ENCODE data around the gene UCP3. TPM values are rescaled to one million over a fixed set of nuclear protein-coding genes. Genes with fewer than 3 reads are reported as not detected.

UCP3 gene
- total RNA-seq, 2 experiments from 2014 or later, result 3.3 to 5.2 TPM

DNA sequence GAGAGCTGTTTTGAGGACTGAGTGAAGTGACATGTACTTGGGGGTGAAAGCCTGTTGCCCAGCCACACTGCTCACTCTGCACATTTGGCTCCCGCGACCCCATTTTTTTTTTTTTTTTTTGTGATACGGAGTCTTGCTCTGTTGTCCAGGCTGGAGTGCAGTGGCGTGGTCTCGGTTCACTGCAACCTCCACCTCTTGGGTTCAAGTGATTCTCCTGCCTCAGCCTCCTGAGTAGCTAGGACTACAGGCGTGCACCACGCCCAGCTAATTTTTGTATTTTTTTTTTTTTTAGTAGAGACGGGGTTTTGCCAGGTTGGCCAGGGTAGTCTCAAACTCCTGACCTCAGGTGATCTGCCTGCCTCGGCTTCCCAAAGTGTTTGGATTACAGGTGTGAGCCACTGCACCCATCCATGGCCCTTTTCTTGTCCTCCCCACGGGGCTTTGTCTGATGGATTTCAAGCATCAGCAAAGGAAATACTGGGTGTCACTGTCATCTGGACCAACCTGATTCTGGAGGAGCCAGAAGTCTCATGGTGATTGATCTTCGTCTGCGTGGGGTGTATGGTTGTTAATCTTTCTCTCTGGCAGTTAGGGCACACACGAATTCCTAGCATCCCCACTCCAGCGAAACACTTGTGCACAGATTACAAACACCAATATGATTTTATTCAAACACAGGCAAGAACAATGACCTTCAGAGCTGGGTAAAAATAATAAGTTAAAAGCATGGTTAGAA, 3.4 kb upstream of the UCP3 start:
- Mint-ChIP-seq H3K4me3 (no peak overlapping the region), H3K9me3 (ENCODE audit: low read depth) (no peaks in the 10 kb centered on the region), H3K27me3 (no peaks in the 10 kb centered on the region), H3K27ac (peak overlapping the region; percentile 82), H3K4me1 (peaks cover 68% of the 10 kb centered on the region), H3K36me3 (peaks cover 24% of the 10 kb centered on the region)
- DNase-seq (no peak), ATAC-seq (no peak)
- CTCF ChIA-PET, result interaction anchor here (0.7 to 1.6 kb wide), 4 partner anchors 9 to 44 kb away, joined by 3 to 5 read pairs (median 4); no protein-coding TSS in a partner anchor

DNA sequence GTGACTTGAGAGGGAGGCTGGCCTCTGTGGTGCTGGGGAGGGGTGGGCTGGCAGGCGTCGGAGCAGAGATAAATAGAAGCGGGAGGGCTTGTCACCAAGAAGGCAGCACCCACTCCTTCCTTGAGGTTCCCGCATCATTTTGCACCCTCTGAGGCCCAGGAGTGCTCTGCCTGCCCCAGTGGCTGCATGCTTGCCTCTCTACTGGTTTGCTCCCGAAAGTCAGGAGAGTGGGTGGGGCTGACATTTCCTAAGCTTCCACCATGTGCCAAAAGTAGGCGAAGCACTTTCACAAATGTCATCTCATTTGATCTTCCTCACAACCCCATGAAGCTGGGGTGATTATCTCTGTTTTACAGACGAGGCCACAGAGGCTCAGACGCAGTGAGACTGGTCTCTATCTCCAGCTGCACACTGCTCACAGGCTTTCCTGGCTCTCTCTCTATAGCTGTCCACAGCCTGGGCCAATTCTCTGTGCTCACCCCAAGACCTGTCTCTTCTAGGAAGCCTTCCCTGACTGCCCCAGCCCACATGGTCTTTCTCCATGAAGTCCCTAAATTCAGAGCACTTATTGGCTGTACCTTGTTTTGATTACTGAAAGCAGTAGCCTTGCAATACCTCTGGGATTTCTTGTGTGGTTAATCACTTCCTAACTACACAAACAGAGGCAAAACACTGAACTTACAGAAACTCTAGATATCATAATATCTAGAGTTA, 2.6 kb upstream of the UCP3 start:
- CTCF ChIA-PET, result interaction anchor here (1.0 to 1.6 kb wide), 3 partner anchors 8 to 32 kb away, joined by 3 to 5 read pairs (median 4); no protein-coding TSS in a partner anchor
- Mint-ChIP-seq H3K4me3 (no peak overlapping the region), H3K27ac (peak overlapping the region; percentile 82), H3K9me3 (ENCODE audit: low read depth) (no peaks in the 10 kb centered on the region), H3K4me1 (peaks cover 65% of the 10 kb centered on the region), H3K36me3 (peaks cover 16% of the 10 kb centered on the region), H3K27me3 (no peaks in the 10 kb centered on the region)
- DNase-seq, result peak; percentile 70
- ATAC-seq, result peak; percentile 74

- Mint-ChIP-seq H3K27ac (peak overlapping the region; percentile 82), H3K36me3 (peaks cover 11% of the 10 kb centered on the region), H3K4me1 (peaks cover 66% of the 10 kb centered on the region), H3K27me3 (no peaks in the 10 kb centered on the region), H3K9me3 (ENCODE audit: low read depth) (no peaks in the 10 kb centered on the region), H3K4me3 (no peak overlapping the region)
- DNase-seq (no peak), ATAC-seq (no peak)
- CTCF ChIA-PET, result interaction anchor here (0.8 to 1.6 kb wide), 3 partner anchors 9 to 16 kb away, joined by 3 read pairs; no protein-coding TSS in a partner anchor
Measured at GRCh38 chr11:74010306-74011300, 1.7 kb upstream of the UCP3 start.

GRCh38 chr11:74009675-74010305, 905 bp upstream of the UCP3 start:
- CTCF ChIA-PET, result interaction anchor here (0.8 to 1.1 kb wide), 2 partner anchors 8 to 11 kb away, joined by 3 read pairs; no protein-coding TSS in a partner anchor
- peak overlapping the region; percentile 3 for H3K27ac Mint-ChIP-seq

GRCh38 chr11:74009230-74009547, 304 bp upstream of the UCP3 start:
- Mint-ChIP-seq H3K4me1 (peaks cover 68% of the 10 kb centered on the region), H3K36me3 (peaks cover 11% of the 10 kb centered on the region), H3K4me3 (no peak overlapping the region), H3K9me3 (ENCODE audit: low read depth) (no peaks in the 10 kb centered on the region), H3K27me3 (no peaks in the 10 kb centered on the region), H3K27ac (peak overlapping the region; percentile 53)
- ATAC-seq, result no peak
- CTCF ChIA-PET, result interaction anchor here (1.4 kb wide), 1 partner anchor 11 kb away, joined by 4 read pairs; no protein-coding TSS in a partner anchor
- DNase-seq, result no peak

More at GRCh38 chr11:74009675-74010305, 905 bp upstream of the UCP3 start:
- Mint-ChIP-seq H3K9me3 (ENCODE audit: low read depth) (no peaks in the 10 kb centered on the region), H3K4me3 (no peak overlapping the region), H3K27me3 (no peaks in the 10 kb centered on the region), H3K4me1 (peaks cover 66% of the 10 kb centered on the region), H3K36me3 (peaks cover 11% of the 10 kb centered on the region)
- no peak for ATAC-seq
- DNase-seq, result no peak

- H3K9me3 Mint-ChIP-seq (ENCODE audit: low read depth), result no peaks in the 10 kb centered on the region
- H3K4me1 Mint-ChIP-seq, result peaks cover 70% of the 10 kb centered on the region
- CTCF ChIA-PET, result interaction anchor here (0.5 to 1.4 kb wide), 2 partner anchors 13 to 99 kb away, joined by 3 to 4 read pairs; no protein-coding TSS in a partner anchor
- no peak overlapping the region for H3K4me3 Mint-ChIP-seq
- DNase-seq, result no peak
- H3K27ac Mint-ChIP-seq, result no peak overlapping the region
- H3K27me3 Mint-ChIP-seq, result no peaks in the 10 kb centered on the region
- no peak for ATAC-seq
- H3K36me3 Mint-ChIP-seq, result peaks cover 19% of the 10 kb centered on the region
Measured at GRCh38 chr11:74007691-74008372, 1.1 kb downstream of the UCP3 start.

DNA sequence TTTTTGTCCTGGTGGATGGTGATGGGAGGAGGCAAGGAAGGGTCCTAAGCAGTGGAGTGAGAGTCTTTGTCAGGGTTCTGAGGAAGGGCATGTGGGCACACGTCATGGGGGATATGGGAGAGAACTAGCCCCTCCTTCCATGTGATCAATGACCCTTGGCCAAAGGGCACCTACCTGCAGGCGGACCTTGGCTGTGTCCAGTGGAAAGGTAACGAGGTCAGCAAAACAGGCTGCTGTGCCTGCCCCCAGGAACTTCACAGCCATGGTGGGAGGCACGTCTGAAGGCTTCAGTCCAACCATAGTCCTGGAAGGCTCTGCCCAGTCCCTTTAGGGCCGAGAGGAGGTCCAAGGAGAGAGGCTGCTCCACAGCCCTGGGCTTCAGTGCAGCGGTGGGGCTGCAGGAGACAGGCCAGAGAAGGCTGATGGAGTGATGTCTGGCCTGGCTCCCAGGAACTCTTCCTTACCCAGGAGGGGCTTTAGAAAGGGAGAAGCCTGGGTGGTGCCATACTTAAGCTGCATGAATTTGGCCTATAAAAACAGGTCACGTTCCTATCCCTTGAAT, 2.1 kb downstream of the UCP3 start:
- H3K36me3 Mint-ChIP-seq, result peaks cover 20% of the 10 kb centered on the region
- H3K4me1 Mint-ChIP-seq, result peaks cover 63% of the 10 kb centered on the region
- H3K27ac Mint-ChIP-seq, result peak overlapping the region; percentile 54
- no peak for ATAC-seq
- no peaks in the 10 kb centered on the region for H3K27me3 Mint-ChIP-seq
- CTCF ChIA-PET, result no interaction called here
- H3K9me3 Mint-ChIP-seq (ENCODE audit: low read depth), result no peaks in the 10 kb centered on the region
- H3K4me3 Mint-ChIP-seq, result no peak overlapping the region
- DNase-seq, result no peak

DNA sequence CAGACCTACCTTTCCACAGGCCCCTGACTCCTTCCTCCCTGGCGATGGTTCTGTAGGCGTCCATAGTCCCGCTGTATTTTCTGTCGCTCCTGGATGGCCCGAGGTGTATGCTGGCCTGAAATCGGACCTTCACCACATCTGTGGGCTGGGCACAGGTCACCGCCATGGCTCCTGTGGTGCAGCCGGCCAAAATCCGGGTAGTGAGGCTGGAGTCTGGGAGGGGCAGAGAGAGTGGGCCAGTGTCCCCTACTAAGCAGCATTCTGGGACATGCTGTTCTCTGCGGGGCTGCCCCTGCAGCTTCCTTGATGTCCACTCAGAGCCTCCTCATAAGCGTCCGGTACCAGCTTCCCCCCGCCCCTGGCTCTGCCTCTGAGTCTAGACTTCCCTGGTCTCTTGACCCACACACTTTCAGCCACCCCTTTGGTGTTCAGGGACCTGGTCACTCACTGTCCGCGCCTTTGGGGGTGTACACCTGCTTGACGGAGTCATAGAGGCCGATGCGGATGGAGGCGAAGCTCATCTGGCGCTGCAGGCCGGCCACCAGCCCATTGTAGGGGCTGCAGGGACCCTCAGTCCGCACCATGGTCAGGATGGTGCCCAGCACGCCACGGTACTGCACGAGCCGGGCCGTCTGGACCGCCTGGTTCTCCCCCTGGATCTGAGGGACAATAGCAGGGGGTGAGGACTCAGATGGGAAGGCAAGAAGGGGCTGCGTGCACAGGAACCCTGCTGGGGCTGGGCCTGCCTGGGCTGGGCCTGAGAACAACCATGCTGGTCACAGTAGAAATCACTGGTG, 3.0 kb downstream of the UCP3 start:
- no peak for ATAC-seq
- no peak for DNase-seq
- Mint-ChIP-seq H3K4me1 (peaks cover 54% of the 10 kb centered on the region), H3K27me3 (no peaks in the 10 kb centered on the region), H3K36me3 (peaks cover 21% of the 10 kb centered on the region), H3K9me3 (ENCODE audit: low read depth) (no peaks in the 10 kb centered on the region), H3K4me3 (no peak overlapping the region), H3K27ac (peak overlapping the region; percentile 91)
- CTCF ChIA-PET, result interaction anchor here (0.8 to 2.7 kb wide), 6 partner anchors 11 to 34 kb away, joined by 3 to 10 read pairs (median 6); partner anchors contain the start of gene UCP2

DNA sequence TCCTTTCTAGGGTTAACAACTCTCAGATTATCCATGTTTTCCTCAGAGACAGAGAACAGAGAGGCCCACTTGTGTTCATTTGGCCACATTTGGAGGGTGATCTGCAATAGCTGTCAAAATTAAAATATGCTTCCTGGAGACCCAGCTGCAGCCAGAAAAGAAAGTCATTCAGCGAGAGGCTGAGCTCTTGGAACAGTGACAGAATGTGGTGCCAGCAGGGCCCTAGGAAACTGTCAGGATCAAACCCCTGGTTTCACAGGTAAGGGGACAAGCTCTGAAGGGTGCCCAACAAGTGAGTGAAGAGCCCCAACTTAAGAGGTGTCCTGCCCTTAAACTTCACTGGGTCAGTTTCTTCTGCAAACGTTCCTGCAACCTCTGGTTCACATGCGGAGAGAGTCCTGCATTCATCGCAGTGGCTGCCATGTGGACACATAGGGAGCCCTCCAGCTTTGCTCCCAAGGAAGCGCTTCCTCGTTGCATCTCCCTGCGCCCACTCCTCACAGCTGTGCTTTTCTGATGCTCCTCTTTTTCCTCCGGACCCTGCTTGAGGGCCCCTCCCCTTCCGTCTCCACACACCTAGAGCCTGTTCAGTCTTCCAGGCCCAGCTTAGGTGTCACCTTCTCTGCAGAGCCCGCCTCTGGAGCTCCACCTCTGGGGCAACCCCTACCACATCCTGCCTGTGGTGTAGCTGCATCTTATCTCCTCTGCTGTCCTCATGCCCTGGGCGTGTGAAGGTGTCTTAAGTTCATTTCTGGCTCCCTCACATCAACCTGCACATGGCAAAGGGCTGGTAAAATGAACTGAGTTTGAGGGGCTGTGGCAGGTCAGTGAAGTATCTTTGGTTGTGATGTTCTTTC, 3.9 kb downstream of the UCP3 start:
- Mint-ChIP-seq H3K27ac (peak overlapping the region; percentile 91), H3K4me1 (peaks cover 50% of the 10 kb centered on the region), H3K9me3 (ENCODE audit: low read depth) (no peaks in the 10 kb centered on the region), H3K27me3 (no peaks in the 10 kb centered on the region), H3K4me3 (peak overlapping the region; percentile 51), H3K36me3 (peaks cover 21% of the 10 kb centered on the region)
- CTCF ChIA-PET, result interaction anchor here (0.7 to 2.7 kb wide), 8 partner anchors 10 to 33 kb away, joined by 3 to 10 read pairs (median 4); partner anchors contain the start of gene UCP2
- peak; percentile 94 for DNase-seq
- peak; percentile 99 for ATAC-seq

GRCh38 chr11:74004046-74004695, 4.7 kb downstream of the UCP3 start:
- ATAC-seq (no peak), DNase-seq (no peak)
- CTCF ChIA-PET, result interaction anchor here (0.7 to 2.7 kb wide), 3 partner anchors 9 to 30 kb away, joined by 3 to 10 read pairs (median 7); no protein-coding TSS in a partner anchor
- no peaks in the 10 kb centered on the region for H3K9me3 Mint-ChIP-seq (ENCODE audit: low read depth)
- H3K4me3 Mint-ChIP-seq, result no peak overlapping the region
- peaks cover 20% of the 10 kb centered on the region for H3K36me3 Mint-ChIP-seq
- peak overlapping the region; percentile 34 for H3K27ac Mint-ChIP-seq
- peaks cover 52% of the 10 kb centered on the region for H3K4me1 Mint-ChIP-seq
- no peaks in the 10 kb centered on the region for H3K27me3 Mint-ChIP-seq

Data from activated CD8-positive, alpha-beta memory T cell treated with anti-CD3 and anti-CD28 coated beads, Interleukin-2, amount 10 ng/mL, durations not matched to agents 7 days and 5 days (primary cell).